Measurements from ENCODE around the gene CYP2F1.
"Not testable (repeated sequence)": the region's sequence is repeated elsewhere in the genome, so short reads cannot be mapped to it uniquely, and the experiment has no call there.

CYP2F1 gene

DNA sequence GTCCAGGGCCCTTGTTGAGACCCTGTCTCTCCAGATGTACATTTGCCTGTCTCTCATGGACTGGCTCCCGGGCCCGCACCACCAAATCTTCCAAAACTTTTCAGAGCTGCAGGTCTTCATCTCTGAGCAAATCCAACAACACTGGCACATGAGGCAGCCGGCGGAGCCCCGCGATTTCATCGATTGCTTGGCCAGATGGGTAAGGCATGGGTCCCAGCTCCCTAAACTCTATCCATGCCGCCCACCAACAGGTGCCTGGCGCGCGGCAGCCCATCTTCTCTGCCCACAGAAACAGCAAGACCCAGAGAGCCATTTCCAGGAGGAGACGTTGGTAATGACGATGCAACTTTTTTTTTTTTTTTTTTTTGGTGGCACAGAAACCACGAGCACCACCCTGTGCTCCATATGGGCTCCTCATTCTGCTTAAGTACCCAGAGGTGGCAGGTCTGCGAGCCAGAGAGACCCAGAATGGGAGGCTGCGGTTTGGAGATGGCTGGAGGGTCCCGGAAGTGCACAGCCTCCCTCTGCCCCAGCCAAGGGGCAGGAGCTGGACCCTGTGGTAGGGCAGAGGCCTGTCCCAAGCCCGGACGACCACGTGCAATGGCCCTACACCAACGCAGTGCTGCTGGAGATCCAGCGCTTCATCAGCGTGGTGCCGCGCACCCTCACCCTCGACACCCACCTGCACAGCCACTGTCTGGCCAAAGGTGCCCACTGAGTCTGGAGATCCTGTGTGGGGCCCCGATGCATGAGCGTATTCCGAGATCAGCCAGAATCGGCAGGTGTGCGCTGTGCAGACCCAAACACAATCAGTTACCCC is 22.6 kb downstream of the CYP2F1 start:
- DNase-seq (ENCODE audit: low read depth in 2 of 2), result no peak
- no peak overlapping the region for H3K4me3 ChIP-seq (replicated peaks in 1 of 2; ENCODE audit: low read depth in 2 of 2, low read length in 2 of 2)
- no peak for TF ChIP-seq CTCF (IDR thresholded peaks at IDR 0.05; ENCODE audit: low read depth, low read length)

GRCh38 chr19:41144403-41144802 is 30.2 kb downstream of the CYP2F1 start:
- no peak overlapping the region for H3K4me3 ChIP-seq (replicated peaks in 1 of 2; ENCODE audit: low read depth in 2 of 2, low read length in 2 of 2)
- TF ChIP-seq CTCF (IDR thresholded peaks at IDR 0.05; ENCODE audit: low read depth, low read length), result peak; percentile 89
- peak; percentile 90 for DNase-seq (ENCODE audit: low read depth in 2 of 2)

- no peak overlapping the region for H3K4me3 ChIP-seq (replicated peaks in 1 of 2; ENCODE audit: low read depth in 2 of 2, low read length in 2 of 2)
- no peak for DNase-seq (ENCODE audit: low read depth in 2 of 2)
- TF ChIP-seq CTCF (IDR thresholded peaks at IDR 0.05; ENCODE audit: low read depth, low read length), result no peak
Observed at GRCh38 chr19:41149831-41150230, 35.6 kb downstream of the CYP2F1 start.

DNA sequence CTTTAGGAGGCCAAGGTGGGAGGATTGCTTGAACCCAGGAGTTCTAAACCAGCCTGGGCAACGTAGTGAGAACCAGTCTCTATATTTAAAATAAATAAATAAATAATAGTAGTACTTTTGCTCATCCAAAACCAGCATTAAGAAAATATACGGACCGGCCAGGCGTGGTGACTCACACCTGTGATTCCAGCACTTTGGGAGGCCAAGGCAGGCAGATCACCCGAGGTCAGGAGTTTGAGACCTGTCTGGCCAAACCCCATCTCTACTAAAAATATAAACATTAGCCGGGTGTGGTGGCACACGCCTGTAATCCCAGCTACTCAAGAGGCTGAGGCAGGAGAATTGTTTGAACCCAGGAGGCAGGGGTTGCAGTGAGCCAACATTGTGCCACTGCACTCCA is 36.8 kb downstream of the CYP2F1 start:
- not testable (repeated sequence) for H3K4me3 ChIP-seq (replicated peaks in 1 of 2; ENCODE audit: low read depth in 2 of 2, low read length in 2 of 2); DNase-seq (ENCODE audit: low read depth in 2 of 2)

- no peak for TF ChIP-seq CTCF (IDR thresholded peaks at IDR 0.05; ENCODE audit: low read depth, low read length)
Observed at GRCh38 chr19:41154060-41154459, 39.8 kb downstream of the CYP2F1 start.

DNA sequence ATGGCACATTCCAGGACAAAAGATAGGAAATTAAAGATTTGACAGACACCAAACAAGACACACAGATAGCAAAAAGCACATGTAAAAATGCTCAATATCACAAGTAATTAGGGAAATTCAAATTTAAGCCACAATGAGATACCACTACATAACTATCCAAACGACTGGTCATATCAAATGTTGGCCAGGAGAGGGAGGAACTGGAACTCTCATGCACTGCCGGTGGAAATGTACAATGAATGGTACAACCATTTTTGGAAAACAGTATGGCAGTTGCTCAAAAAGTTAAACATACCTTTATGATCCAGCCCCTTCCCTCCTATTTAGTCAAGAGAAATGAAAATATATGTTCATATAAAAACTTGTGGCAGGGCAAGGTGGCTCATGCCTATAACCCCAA is 42.0 kb downstream of the CYP2F1 start:
- TF ChIP-seq CTCF (IDR thresholded peaks at IDR 0.05; ENCODE audit: low read depth, low read length), result peak; percentile 13
- no peak for DNase-seq (ENCODE audit: low read depth in 2 of 2)
- H3K4me3 ChIP-seq (replicated peaks in 1 of 2; ENCODE audit: low read depth in 2 of 2, low read length in 2 of 2), result no peak overlapping the region

More at GRCh38 chr19:41154060-41154459, 39.8 kb downstream of the CYP2F1 start:
- no peak for DNase-seq (ENCODE audit: low read depth in 2 of 2)
- no peak overlapping the region for H3K4me3 ChIP-seq (replicated peaks in 1 of 2; ENCODE audit: low read depth in 2 of 2, low read length in 2 of 2)

- no peak for TF ChIP-seq CTCF (IDR thresholded peaks at IDR 0.05; ENCODE audit: low read depth, low read length)
- DNase-seq (ENCODE audit: low read depth in 2 of 2), result no peak
Observed at GRCh38 chr19:41159881-41160280, 45.6 kb downstream of the CYP2F1 start.

More at GRCh38 chr19:41159881-41160280, 45.6 kb downstream of the CYP2F1 start:
- no peak overlapping the region for H3K4me3 ChIP-seq (replicated peaks in 1 of 2; ENCODE audit: low read depth in 2 of 2, low read length in 2 of 2)

Data from cardiac fibroblast (primary cell).